ENCODE data around the gene LIN9. TPM values are rescaled to one million over a fixed set of nuclear protein-coding genes. Genes with fewer than 3 reads are reported as not detected.

LIN9 gene
- total RNA-seq, 1 donor from 2014 or later = 14.0 TPM

GRCh38 chr1:226351709-226352108, 42.7 kb upstream of the LIN9 start:
- H3K27ac Mint-ChIP-seq (ENCODE audit: unreplicated experiment) = no peak overlapping the region
- H3K36me3 Mint-ChIP-seq (ENCODE audit: low read depth) = peaks cover 4% of the 10 kb centered on the region
- H3K9me3 Mint-ChIP-seq = no peaks in the 10 kb centered on the region
- H3K4me3 Mint-ChIP-seq = peak overlapping the region; percentile 41
- no peak for TF ChIP-seq CTCF (conservative IDR thresholded peaks at IDR 0.05)
- peaks cover 21% of the 10 kb centered on the region for H3K4me1 Mint-ChIP-seq
- no peak for DNase-seq (ENCODE audit: low read depth, low spot score)
- H3K27me3 Mint-ChIP-seq (ENCODE audit: low read depth) = no peaks in the 10 kb centered on the region

GRCh38 chr1:226350519-226350865, 41.5 kb upstream of the LIN9 start:
- Mint-ChIP-seq H3K27ac (ENCODE audit: unreplicated experiment) (peak overlapping the region; percentile 53), H3K27me3 (ENCODE audit: low read depth) (no peaks in the 10 kb centered on the region), H3K4me3 (no peak overlapping the region), H3K9me3 (no peaks in the 10 kb centered on the region), H3K36me3 (ENCODE audit: low read depth) (peaks cover 1% of the 10 kb centered on the region), H3K4me1 (peaks cover 21% of the 10 kb centered on the region)
- no peak for TF ChIP-seq CTCF (conservative IDR thresholded peaks at IDR 0.05)
- no peak for DNase-seq (ENCODE audit: low read depth, low spot score)

- DNase-seq (ENCODE audit: low read depth, low spot score) = no peak
Measured at GRCh38 chr1:226349801-226350518, 41.0 kb upstream of the LIN9 start.

GRCh38 chr1:226349081-226349480, 40.1 kb upstream of the LIN9 start:
- Mint-ChIP-seq H3K27ac (ENCODE audit: unreplicated experiment) (no peak overlapping the region), H3K4me3 (no peak overlapping the region), H3K27me3 (ENCODE audit: low read depth) (no peaks in the 10 kb centered on the region), H3K4me1 (peaks cover 21% of the 10 kb centered on the region), H3K36me3 (ENCODE audit: low read depth) (no peaks in the 10 kb centered on the region), H3K9me3 (no peaks in the 10 kb centered on the region)
- no peak for TF ChIP-seq CTCF (conservative IDR thresholded peaks at IDR 0.05)
- no peak for DNase-seq (ENCODE audit: low read depth, low spot score)

More at GRCh38 chr1:226349801-226350518, 41.0 kb upstream of the LIN9 start:
- Mint-ChIP-seq H3K27ac (ENCODE audit: unreplicated experiment) (peak overlapping the region; percentile 53), H3K36me3 (ENCODE audit: low read depth) (no peaks in the 10 kb centered on the region), H3K27me3 (ENCODE audit: low read depth) (no peaks in the 10 kb centered on the region), H3K4me1 (peaks cover 21% of the 10 kb centered on the region), H3K9me3 (no peaks in the 10 kb centered on the region), H3K4me3 (no peak overlapping the region)
- TF ChIP-seq CTCF (conservative IDR thresholded peaks at IDR 0.05) = no peak

- Mint-ChIP-seq H3K9me3 (peaks cover 7% of the 10 kb centered on the region), H3K4me1 (peaks cover 5% of the 10 kb centered on the region), H3K36me3 (ENCODE audit: low read depth) (peaks cover 5% of the 10 kb centered on the region), H3K4me3 (no peak overlapping the region), H3K27me3 (ENCODE audit: low read depth) (no peaks in the 10 kb centered on the region), H3K27ac (ENCODE audit: unreplicated experiment) (no peak overlapping the region)
- TF ChIP-seq CTCF (conservative IDR thresholded peaks at IDR 0.05) = no peak
- no peak for DNase-seq (ENCODE audit: low read depth, low spot score)
Measured at GRCh38 chr1:226344441-226345259, 35.7 kb upstream of the LIN9 start.

Measured in neural crest cell (in vitro differentiated cells).